ENCODE measurements around the gene RIPOR2.

The RIPOR2 gene

GRCh38 chr6:24874776-24875533 is 60.8 kb downstream of the RIPOR2 start:
- no peak for DNase-seq

- no peak for DNase-seq
Measured at GRCh38 chr6:24874128-24874527, 61.6 kb downstream of the RIPOR2 start.

GRCh38 chr6:24872779-24873178 is 63.0 kb downstream of the RIPOR2 start:
- no peak for DNase-seq

GRCh38 chr6:24868765-24869164 is 67.0 kb downstream of the RIPOR2 start:
- DNase-seq: no peak

GRCh38 chr6:24867104-24867703 is 68.6 kb downstream of the RIPOR2 start:
- no peak for DNase-seq

- DNase-seq: no peak
Measured at GRCh38 chr6:24865161-24865560, 70.6 kb downstream of the RIPOR2 start.

- no peak for DNase-seq
Measured at GRCh38 chr6:24864343-24864742, 71.4 kb downstream of the RIPOR2 start.

- DNase-seq: no peak
Measured at GRCh38 chr6:24861934-24862333, 73.8 kb downstream of the RIPOR2 start.

- no peak for DNase-seq
Measured at GRCh38 chr6:24859608-24860200, 76.1 kb downstream of the RIPOR2 start.

GRCh38 chr6:24859132-24859531 is 76.6 kb downstream of the RIPOR2 start:
- no peak for DNase-seq

- no peak for DNase-seq
Measured at GRCh38 chr6:24858177-24858653, 77.5 kb downstream of the RIPOR2 start.

- no peak for DNase-seq
Measured at GRCh38 chr6:24856901-24857670, 78.7 kb downstream of the RIPOR2 start.

- DNase-seq: no peak
Measured at GRCh38 chr6:24856246-24856599, 79.5 kb downstream of the RIPOR2 start.

GRCh38 chr6:24855395-24856245 is 80.1 kb downstream of the RIPOR2 start:
- peak; percentile 77 for DNase-seq

GRCh38 chr6:24854077-24854666 is 81.6 kb downstream of the RIPOR2 start:
- no peak for DNase-seq

GRCh38 chr6:24851086-24851485 is 84.7 kb downstream of the RIPOR2 start:
- no peak for DNase-seq

GRCh38 chr6:24849713-24850112 is 86.0 kb downstream of the RIPOR2 start:
- DNase-seq: no peak

GRCh38 chr6:24848461-24848860 is 87.3 kb downstream of the RIPOR2 start:
- no peak for DNase-seq

GRCh38 chr6:24847402-24847801 is 88.4 kb downstream of the RIPOR2 start:
- DNase-seq: no peak

GRCh38 chr6:24845578-24845977 is 90.2 kb downstream of the RIPOR2 start:
- no peak for DNase-seq

GRCh38 chr6:24844903-24845302 is 90.9 kb downstream of the RIPOR2 start:
- DNase-seq: no peak

- DNase-seq: no peak
Measured at GRCh38 chr6:24844061-24844460, 91.7 kb downstream of the RIPOR2 start.

Measured in activated CD4-positive, alpha-beta T cell treated with anti-CD3 and anti-CD28 coated beads for 48 hours (primary cell).